IPS DF 4.7 (cell line): ENCODE results near the gene CDK10.
"Not testable (repeated sequence)": the region's sequence is repeated elsewhere in the genome, so short reads cannot be mapped to it uniquely, and the experiment has no call there.

ENCODE experiments used
- DNase-seq: peaks from one replicate; pipeline ENCODE4 v3.0.0-alpha.2; 2013; ENCODE audit warnings: low spot score; ENCODE audit errors: extremely low read depth

The CDK10 gene

GRCh38 chr16:89667000-89667399 is 19.5 kb upstream of the CDK10 start:
- not testable (repeated sequence) for DNase-seq

GRCh38 chr16:89667633-89668032 is 18.9 kb upstream of the CDK10 start:
- DNase-seq = no peak

- DNase-seq = no peak
These were observed 17.7 kb upstream of the CDK10 start for GRCh38 chr16:89668790-89669158.

GRCh38 chr16:89669755-89670154 is 16.7 kb upstream of the CDK10 start:
- no peak for DNase-seq

GRCh38 chr16:89670496-89671431 is 15.7 kb upstream of the CDK10 start:
- DNase-seq = no peak

- DNase-seq = not testable (repeated sequence)
These were observed 14.9 kb upstream of the CDK10 start for GRCh38 chr16:89671565-89671964.

- no peak for DNase-seq
These were observed 14.1 kb upstream of the CDK10 start for GRCh38 chr16:89672177-89672941.

GRCh38 chr16:89678258-89678657 is 8.2 kb upstream of the CDK10 start:
- no peak for DNase-seq

- no peak for DNase-seq
These were observed 573 bp upstream of the CDK10 start for GRCh38 chr16:89685916-89686315.

- no peak for DNase-seq
These were observed 827 bp downstream of the CDK10 start for GRCh38 chr16:89687092-89687940.

- DNase-seq = no peak
These were observed 1.9 kb downstream of the CDK10 start for GRCh38 chr16:89688395-89688794.

- no peak for DNase-seq
These were observed 2.7 kb downstream of the CDK10 start for GRCh38 chr16:89689142-89689541.

- DNase-seq = not testable (repeated sequence)
These were observed 3.1 kb downstream of the CDK10 start for GRCh38 chr16:89689621-89690020.

GRCh38 chr16:89690392-89690901 is 4.0 kb downstream of the CDK10 start:
- no peak for DNase-seq

- no peak for DNase-seq
These were observed 4.9 kb downstream of the CDK10 start for GRCh38 chr16:89691231-89691985.

GRCh38 chr16:89691986-89692569 is 5.6 kb downstream of the CDK10 start:
- DNase-seq = no peak

- DNase-seq = no peak
These were observed 6.8 kb downstream of the CDK10 start for GRCh38 chr16:89693289-89693731.

GRCh38 chr16:89693931-89694783 is 7.7 kb downstream of the CDK10 start:
- no peak for DNase-seq

GRCh38 chr16:89694784-89695085 is 8.2 kb downstream of the CDK10 start:
- not testable (repeated sequence) for DNase-seq
